Bronchial smooth muscle cell (primary cell): ENCODE results near the gene PPP2R5B. TPM values are rescaled to one million over a fixed set of nuclear protein-coding genes. Genes with fewer than 3 reads are reported as not detected.

ENCODE experiments used
- total RNA-seq: library from RNA; depleted of rRNA; stranded (reverse); fragments of >200 nt; gene quantifications from 2 replicates; pipeline ENCODE4 v1.2.1, GENCODE V29; 2014

PPP2R5B gene
- total RNA-seq, result 5.8 and 6.4 TPM in 2 replicates

DNA sequence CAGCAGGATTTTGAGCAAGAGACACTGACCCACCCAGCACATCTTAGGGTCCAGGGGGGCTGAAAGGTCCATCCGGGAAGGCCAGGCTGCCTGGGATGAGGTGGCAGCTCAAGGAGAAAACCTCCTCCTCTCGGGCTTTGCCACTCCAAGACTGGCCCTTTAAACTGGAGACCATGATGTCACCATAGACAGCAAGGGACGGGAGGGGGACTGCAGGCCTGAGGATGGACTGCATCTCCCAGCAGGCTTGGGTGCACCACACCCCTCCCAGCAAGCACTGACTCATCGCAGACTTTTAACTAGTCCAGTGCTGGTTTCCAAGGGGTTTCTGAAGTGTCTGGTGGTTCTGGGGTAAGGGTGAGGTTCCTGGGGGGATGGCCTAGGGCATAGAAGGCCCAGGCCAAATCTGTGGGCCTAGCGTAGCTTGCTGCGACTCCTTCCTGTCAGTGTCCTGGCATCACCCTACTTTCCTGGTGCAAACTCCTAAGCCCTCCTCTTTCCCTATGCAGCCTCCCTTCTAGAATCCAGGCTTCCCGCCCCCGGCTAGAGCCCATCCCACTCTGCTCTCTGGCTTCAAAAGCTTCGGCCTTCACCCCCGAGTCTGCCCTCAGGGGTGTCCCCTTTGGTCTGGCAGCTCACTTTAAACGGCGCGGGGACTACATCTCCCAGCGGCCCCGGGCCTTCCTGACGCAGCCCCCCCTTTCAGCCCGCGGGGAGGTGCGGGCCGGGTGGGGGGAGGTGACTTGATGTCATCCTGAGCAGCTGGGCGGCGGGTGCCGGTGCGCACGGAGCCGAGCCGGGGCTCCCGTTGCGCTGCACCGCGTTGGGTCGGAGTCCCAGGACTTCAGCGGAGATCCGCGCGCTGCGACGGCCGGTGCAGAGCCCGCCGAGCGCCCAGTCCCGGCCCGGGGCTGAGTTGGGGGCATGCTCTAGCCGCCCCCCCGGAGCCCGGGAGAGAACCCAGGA is at the start of gene PPP2R5B:
Gene PPP2R5B (plus strand): TSS at position 746 of the 966 bp plus-strand sequence. CDS start 1,046 bp downstream, outside the sequence.

DNA sequence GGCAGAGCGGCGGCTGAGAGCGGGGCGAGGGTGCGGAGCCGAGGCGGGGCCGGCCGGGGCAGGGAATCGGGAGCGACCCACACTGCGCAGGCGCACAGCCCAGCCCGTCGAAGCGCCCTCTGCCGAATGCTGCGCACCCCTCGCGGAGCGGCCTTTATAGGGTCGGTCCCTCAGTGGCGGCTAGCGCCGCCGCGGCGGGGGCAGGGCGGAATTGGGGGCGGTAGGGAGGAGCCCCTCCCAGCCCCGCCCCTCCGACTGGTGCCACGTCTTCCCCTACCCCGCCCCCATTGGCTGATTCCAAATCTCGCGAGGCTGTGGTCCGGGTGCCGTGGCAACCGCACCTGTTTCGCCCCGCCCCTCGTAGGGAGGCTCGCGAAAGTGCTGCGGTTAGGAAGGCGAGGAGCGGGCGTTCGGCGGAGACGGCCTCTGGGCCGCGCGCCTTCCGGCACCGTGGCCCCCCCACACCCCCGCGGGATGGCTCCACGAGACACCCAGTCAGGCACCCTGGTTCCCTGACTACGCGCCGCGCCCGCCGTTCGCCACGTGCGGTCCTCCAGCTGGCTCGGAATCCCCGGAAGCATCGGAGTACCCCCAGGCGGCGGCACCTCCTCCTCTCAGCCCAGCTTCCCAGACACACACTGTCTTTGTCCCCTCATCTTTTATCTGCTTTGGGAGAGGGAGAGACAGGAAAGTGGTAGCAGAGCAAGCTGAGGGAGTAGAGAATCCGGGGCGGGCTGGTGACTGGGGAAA is 45.8 kb upstream of the PPP2R5B start, which contains the start of gene EHD1:
Gene EHD1 (minus strand): TSS at position 128 of the 750 bp plus-strand sequence. CDS start 157 bp downstream, outside the sequence.

DNA sequence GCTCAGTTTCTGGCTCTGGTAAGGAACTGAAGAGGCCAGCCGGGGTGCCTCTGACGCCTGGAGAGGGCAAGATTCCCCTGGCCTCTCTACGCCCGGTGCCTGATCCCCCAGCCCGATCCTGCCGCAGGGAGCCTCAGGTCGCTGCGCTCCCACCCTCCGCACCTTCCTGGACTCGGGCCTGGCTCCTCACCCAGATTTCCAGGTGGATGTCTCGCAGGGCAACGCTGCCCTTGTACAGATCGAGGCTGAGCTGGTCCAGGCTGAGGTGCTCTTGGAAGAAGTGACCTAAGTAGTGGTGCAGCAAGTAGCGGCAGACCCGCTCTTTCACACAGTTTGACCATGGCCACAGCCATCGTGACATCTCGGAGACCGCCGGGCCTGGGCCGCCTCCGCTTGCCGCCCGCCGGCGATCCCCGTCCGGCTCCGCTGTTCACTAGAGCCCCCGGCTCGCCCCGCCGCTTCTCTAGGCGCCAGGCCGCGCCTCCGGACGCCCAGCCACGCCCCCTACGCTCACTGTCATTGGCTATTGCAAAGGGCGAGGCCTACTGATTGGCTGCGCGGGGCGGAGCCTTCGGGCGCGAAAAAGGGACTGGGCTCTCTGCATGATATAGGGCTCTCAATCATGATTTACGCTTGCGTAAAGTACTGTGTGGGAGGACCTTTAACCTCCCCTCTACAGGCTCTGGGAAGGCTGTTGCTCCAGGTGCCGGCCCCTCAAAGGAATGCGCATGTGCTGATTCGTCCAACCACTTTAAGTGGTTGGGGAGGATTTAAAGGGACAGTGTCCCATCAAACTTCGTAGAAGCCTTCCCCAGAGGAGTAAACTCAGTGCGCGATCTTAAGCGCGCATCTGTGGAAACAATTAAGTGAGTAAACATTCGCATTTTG is 7.5 kb upstream of the PPP2R5B start, which contains the start of gene ATG2A:
Gene ATG2A (minus strand): TSS at position 435 of the 888 bp plus-strand sequence. CDS start 74 bp downstream, at position 361.

DNA sequence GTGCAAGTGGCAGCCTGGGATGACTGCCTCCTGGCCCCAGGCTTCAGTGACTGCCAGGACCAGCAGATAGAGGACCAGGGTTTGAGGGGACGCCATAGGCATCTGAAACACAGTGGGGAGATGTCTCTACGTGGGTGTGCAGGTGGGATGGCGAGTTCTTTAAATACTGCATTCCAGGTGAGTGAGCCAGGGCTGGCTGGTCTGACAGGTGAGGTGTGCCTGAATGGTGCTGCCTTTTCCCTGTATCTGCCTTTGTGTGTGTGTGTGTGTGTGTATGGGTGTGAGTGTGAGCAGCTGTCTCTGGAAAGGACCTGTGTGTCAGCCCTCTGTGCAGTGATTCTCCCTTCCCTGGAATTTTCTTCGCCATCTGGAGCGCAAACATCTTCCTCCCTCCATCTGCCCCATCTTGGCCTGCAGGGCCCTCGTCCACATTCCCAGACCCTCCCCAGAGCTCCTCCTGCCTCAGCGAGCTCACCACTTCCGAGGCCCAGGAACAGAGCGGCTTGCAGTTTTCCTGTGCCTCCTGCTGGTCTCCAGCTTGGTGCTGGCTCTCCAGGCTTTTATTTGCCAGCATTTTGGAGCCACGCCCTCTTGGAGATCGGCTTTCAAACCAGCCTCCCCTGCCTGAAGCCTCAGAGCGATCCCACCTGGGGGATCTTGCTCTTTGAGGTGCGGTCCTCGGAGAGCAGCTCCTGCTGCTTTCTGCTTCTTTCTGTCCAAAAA is 11.0 kb downstream of the PPP2R5B start, which contains the start of gene GPHA2:
Gene GPHA2 (minus strand): TSS at position 535 of the 723 bp plus-strand sequence. CDS start 433 bp downstream, at position 102.

DNA sequence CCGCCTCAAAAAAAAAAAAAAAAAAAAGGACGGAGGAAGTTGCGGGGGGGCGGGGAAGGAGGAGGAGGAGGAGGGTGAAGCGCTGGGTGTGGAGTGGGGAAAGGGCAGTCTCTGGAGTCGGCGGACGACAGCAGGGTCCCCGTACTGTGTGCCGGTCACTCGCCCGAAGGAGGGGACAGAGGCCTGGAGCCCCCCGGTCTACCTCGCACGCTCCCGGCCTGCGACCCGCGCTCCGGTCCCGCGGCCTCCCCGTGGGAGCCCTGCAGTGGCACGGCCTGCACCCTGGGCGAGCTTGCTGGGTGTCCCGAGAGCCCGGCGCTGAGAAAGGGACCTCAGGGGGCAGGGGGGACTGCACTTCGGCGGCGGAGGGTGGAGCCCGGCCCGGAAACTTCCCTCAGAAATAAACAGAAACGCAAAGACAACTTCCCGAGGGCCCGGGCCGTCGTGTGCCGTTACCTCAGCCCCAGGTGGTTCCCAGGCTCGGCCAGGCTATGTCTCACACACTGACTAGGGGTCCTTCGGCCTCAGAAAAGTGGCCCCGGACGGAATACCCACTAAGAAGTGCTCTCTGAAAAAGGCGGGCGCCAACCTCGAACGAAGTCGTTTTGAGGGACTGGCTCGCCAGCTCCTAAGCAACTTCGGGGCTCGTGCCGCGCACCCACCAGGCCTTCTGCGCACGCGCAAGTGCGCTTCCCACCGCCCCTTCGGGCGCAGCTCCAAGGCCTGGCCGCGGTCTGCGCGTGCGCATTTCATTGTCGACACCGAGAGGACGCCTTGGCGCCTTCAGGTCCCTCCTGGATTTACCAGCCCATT is 47.1 kb downstream of the PPP2R5B start, which contains the start of gene MAJIN:
Gene MAJIN (minus strand): TSS at position 688 of the 813 bp plus-strand sequence. CDS start 12,703 bp downstream, outside the sequence.

Other genes with a start within 250 kb of the PPP2R5B start
- 1.0 and 1.4 TPM in 2 replicates for gene NRXN2, start 201.5 kb upstream of the PPP2R5B start, total RNA-seq
- 0.16 TPM in 1 of 2 replicates, not detected in the other for gene RASGRP2, start 180.5 kb upstream of the PPP2R5B start, total RNA-seq
- 3.9 and 5.0 TPM in 2 replicates for gene PYGM, start 164.7 kb upstream of the PPP2R5B start, total RNA-seq
- gene SF1, start 146.1 kb upstream of the PPP2R5B start, total RNA-seq, result 46.3 and 58.8 TPM in 2 replicates
- gene MAP4K2, start 121.5 kb upstream of the PPP2R5B start, total RNA-seq, result 5.3 and 6.1 TPM in 2 replicates
- 12.3 and 15.0 TPM in 2 replicates for gene MEN1, start 114.1 kb upstream of the PPP2R5B start, total RNA-seq
- 0.16 and 0.69 TPM in 2 replicates for gene CDC42BPG, start 80.0 kb upstream of the PPP2R5B start, total RNA-seq
- 56.6 and 151 TPM in 2 replicates for gene EHD1, start 46.1 kb upstream of the PPP2R5B start, total RNA-seq
- 10.1 and 11.2 TPM in 2 replicates for gene ATG2A, start 7.5 kb upstream of the PPP2R5B start, total RNA-seq
- gene GPHA2, start 11.2 kb downstream of the PPP2R5B start, total RNA-seq, result not detected in 2 replicates
- not detected in 2 replicates for gene MAJIN, start 47.4 kb downstream of the PPP2R5B start, total RNA-seq
- 0.26 and 0.63 TPM in 2 replicates for gene BATF2, start 72.3 kb downstream of the PPP2R5B start, total RNA-seq
- 91.1 and 126 TPM in 2 replicates for gene ARL2, start 89.5 kb downstream of the PPP2R5B start, total RNA-seq
- gene SNX15, start 102.8 kb downstream of the PPP2R5B start, total RNA-seq, result 8.4 and 15.0 TPM in 2 replicates
- 7.9 and 8.5 TPM in 2 replicates for gene SAC3D1, start 116.5 kb downstream of the PPP2R5B start, total RNA-seq
- gene NAALADL1, start 133.9 kb downstream of the PPP2R5B start, total RNA-seq, result 35.3 and 38.0 TPM in 2 replicates
- gene CDCA5, start 159.4 kb downstream of the PPP2R5B start, total RNA-seq, result 0.34 and 1.6 TPM in 2 replicates
- gene ZFPL1, start 159.5 kb downstream of the PPP2R5B start, total RNA-seq, result 26.0 and 32.2 TPM in 2 replicates
- 200 and 290 TPM in 2 replicates for gene VPS51, start 171.5 kb downstream of the PPP2R5B start, total RNA-seq
- gene TM7SF2, start 187.2 kb downstream of the PPP2R5B start, total RNA-seq, result 5.2 and 10.9 TPM in 2 replicates
- 6.4 and 6.6 TPM in 2 replicates for gene ZNHIT2, start 193.0 kb downstream of the PPP2R5B start, total RNA-seq
- gene FAU, start 197.4 kb downstream of the PPP2R5B start, total RNA-seq, result 487 and 512 TPM in 2 replicates
- 25.3 and 35.5 TPM in 2 replicates for gene MRPL49, start 197.6 kb downstream of the PPP2R5B start, total RNA-seq
- gene SYVN1, start 209.8 kb downstream of the PPP2R5B start, total RNA-seq, result 9.5 and 15.5 TPM in 2 replicates
- not detected in 2 replicates for gene SPDYC, start 245.5 kb downstream of the PPP2R5B start, total RNA-seq